ENCODE results near the gene SEMA3D.

- TF ChIP-seq CTCF (IDR thresholded peaks at IDR 0.05 in 2 of 3, conservative IDR thresholded peaks at IDR 0.05 in 1 of 3; ENCODE audit: borderline replicate concordance in 1 of 3, insufficient read depth in 1 of 3, low read depth in 2 of 3, low read length in 2 of 3) (no peak), EZH2phosphoT487 (IDR thresholded peaks at IDR 0.05; ENCODE audit: borderline replicate concordance) (no peak), ZNF274 (IDR thresholded peaks at IDR 0.05; ENCODE audit: low read depth, low read length) (no peak), POLR2A (IDR thresholded peaks at IDR 0.05; ENCODE audit: borderline replicate concordance, extremely low read depth, insufficient read depth, insufficient read length) (no peak), YY1 (IDR thresholded peaks at IDR 0.05; ENCODE audit: extremely low read depth, insufficient replicate concordance, low read depth, low read length) (no peak), JUND (IDR thresholded peaks at IDR 0.05) (no peak), ATF3 (IDR thresholded peaks at IDR 0.05) (no peak), MAX (IDR thresholded peaks at IDR 0.05) (no peak), TCF7L2 (IDR thresholded peaks at IDR 0.05; ENCODE audit: borderline replicate concordance, extremely low read depth, insufficient read depth, insufficient read length) (no peak), EZH2 (IDR thresholded peaks at IDR 0.05) (no peak), CEBPB (IDR thresholded peaks at IDR 0.05; ENCODE audit: low read depth) (no peak), RAD21 (IDR thresholded peaks at IDR 0.05; ENCODE audit: low read depth) (no peak), SIN3A (IDR thresholded peaks at IDR 0.05; ENCODE audit: low read depth) (no peak)
These were observed 125.4 kb downstream of the SEMA3D start for GRCh38 chr7:85061456-85061855.
